ENCODE data around the gene PSD.

The PSD gene

DNA sequence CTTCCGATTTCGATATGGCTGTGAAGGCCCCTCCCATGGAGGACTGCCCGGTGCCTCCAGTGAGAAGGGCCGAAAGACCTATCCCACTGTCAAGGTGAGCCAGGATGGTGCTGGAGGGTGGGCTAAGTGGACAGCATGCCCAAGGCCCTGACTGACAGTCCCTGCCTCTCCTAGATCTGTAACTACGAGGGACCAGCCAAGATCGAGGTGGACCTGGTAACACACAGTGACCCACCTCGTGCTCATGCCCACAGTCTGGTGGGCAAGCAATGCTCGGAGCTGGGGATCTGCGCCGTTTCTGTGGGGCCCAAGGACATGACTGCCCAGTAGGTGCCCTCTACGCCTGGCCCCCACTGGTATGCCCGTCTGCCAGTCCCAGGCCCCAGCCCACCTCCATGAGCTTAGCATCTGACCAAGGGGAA is 21.8 kb downstream of the PSD start:
- TF ChIP-seq, protein P1, sequence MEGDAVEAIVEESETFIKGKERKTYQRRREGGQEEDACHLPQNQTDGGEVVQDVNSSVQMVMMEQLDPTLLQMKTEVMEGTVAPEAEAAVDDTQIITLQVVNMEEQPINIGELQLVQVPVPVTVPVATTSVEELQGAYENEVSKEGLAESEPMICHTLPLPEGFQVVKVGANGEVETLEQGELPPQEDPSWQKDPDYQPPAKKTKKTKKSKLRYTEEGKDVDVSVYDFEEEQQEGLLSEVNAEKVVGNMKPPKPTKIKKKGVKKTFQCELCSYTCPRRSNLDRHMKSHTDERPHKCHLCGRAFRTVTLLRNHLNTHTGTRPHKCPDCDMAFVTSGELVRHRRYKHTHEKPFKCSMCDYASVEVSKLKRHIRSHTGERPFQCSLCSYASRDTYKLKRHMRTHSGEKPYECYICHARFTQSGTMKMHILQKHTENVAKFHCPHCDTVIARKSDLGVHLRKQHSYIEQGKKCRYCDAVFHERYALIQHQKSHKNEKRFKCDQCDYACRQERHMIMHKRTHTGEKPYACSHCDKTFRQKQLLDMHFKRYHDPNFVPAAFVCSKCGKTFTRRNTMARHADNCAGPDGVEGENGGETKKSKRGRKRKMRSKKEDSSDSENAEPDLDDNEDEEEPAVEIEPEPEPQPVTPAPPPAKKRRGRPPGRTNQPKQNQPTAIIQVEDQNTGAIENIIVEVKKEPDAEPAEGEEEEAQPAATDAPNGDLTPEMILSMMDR (IDR thresholded peaks at IDR 0.05; ENCODE audit: low read depth, low read length, poor library complexity, severe bottlenecking): no peak
- no peak for TF ChIP-seq EZH2phosphoT487 (IDR thresholded peaks at IDR 0.05; ENCODE audit: borderline replicate concordance, low read length)
- no peak overlapping the region for H3K27ac ChIP-seq (ENCODE audit: low read depth, low read length)
- peaks cover 10% of the 10 kb centered on the region for H3K27me3 ChIP-seq (ENCODE audit: control insufficient read depth, low read length)
- peaks cover 11% of the 10 kb centered on the region; the same call in 1 of the 2 replicates for H3K36me3 ChIP-seq (ENCODE audit: control insufficient read depth, low read length)
- H4K20me1 ChIP-seq (ENCODE audit: control insufficient read depth, insufficient read depth, low read depth, low read length): no peaks in the 10 kb centered on the region
- no peaks in the 10 kb centered on the region for H3K9me2 ChIP-seq (replicated peaks; ENCODE audit: control insufficient read depth, low read length)
- H3K9me3 ChIP-seq (ENCODE audit: control insufficient read depth, insufficient read depth, low read length): no peaks in the 10 kb centered on the region
- peaks cover 27% of the 10 kb centered on the region for H3K4me1 ChIP-seq (ENCODE audit: control insufficient read depth, low read length)
- H3K4me2 ChIP-seq (ENCODE audit: low read length): peak overlapping the region; percentile 91; the same call in 1 of the 2 replicates
- peaks cover 6% of the 10 kb centered on the region; the same call in 1 of the 2 replicates for H3K79me2 ChIP-seq (ENCODE audit: control insufficient read depth, low read length)
- H3F3A ChIP-seq (ENCODE audit: control insufficient read depth, insufficient read depth): 0 out of 2 replicates have a peak, but pooled peaks cover 2% of the 10 kb centered on the region
- peak overlapping the region; percentile 86 for H3K4me3 ChIP-seq (ENCODE audit: low read length)

DNA sequence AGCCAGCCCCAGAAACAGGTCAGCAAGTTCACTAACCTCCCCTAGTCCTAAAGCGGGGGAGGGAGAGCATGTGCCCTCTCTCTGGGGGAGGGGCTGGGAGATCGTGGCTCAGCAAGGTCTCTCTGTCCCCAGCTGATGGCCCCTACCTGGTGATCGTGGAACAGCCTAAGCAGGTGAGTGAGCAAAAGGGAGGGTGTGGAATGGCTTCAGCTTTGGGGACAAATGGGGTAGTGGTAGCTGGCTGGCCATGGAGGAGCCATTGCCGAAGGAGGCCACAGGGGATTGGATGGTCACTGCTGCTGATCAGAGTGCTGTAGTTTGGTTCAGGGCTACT is 22.3 kb downstream of the PSD start:
- Histone ChIP-seq H3K4me1 (ENCODE audit: control insufficient read depth, low read length) (peaks cover 27% of the 10 kb centered on the region), H3K79me2 (ENCODE audit: control insufficient read depth, low read length) (peaks cover 6% of the 10 kb centered on the region; the same call in 1 of the 2 replicates), H3K27ac (ENCODE audit: low read depth, low read length) (peak overlapping the region; percentile 33; the same call in 1 of the 2 replicates), H3K4me2 (ENCODE audit: low read length) (peak overlapping the region; percentile 91), H3K27me3 (ENCODE audit: control insufficient read depth, low read length) (peaks cover 10% of the 10 kb centered on the region), H3K9me3 (ENCODE audit: control insufficient read depth, insufficient read depth, low read length) (no peaks in the 10 kb centered on the region), H3F3A (ENCODE audit: control insufficient read depth, insufficient read depth) (0 out of 2 replicates have a peak, but pooled peaks cover 2% of the 10 kb centered on the region), H3K36me3 (ENCODE audit: control insufficient read depth, low read length) (peaks cover 8% of the 10 kb centered on the region; the same call in 1 of the 2 replicates), H3K9me2 (replicated peaks; ENCODE audit: control insufficient read depth, low read length) (no peaks in the 10 kb centered on the region), H4K20me1 (ENCODE audit: control insufficient read depth, insufficient read depth, low read depth, low read length) (no peaks in the 10 kb centered on the region), H3K4me3 (ENCODE audit: low read length) (peak overlapping the region; percentile 86)
- TF ChIP-seq, protein P1 (IDR thresholded peaks at IDR 0.05; ENCODE audit: low read depth, low read length, poor library complexity, severe bottlenecking): no peak
- no peak for TF ChIP-seq EZH2phosphoT487 (IDR thresholded peaks at IDR 0.05; ENCODE audit: borderline replicate concordance, low read length)

DNA sequence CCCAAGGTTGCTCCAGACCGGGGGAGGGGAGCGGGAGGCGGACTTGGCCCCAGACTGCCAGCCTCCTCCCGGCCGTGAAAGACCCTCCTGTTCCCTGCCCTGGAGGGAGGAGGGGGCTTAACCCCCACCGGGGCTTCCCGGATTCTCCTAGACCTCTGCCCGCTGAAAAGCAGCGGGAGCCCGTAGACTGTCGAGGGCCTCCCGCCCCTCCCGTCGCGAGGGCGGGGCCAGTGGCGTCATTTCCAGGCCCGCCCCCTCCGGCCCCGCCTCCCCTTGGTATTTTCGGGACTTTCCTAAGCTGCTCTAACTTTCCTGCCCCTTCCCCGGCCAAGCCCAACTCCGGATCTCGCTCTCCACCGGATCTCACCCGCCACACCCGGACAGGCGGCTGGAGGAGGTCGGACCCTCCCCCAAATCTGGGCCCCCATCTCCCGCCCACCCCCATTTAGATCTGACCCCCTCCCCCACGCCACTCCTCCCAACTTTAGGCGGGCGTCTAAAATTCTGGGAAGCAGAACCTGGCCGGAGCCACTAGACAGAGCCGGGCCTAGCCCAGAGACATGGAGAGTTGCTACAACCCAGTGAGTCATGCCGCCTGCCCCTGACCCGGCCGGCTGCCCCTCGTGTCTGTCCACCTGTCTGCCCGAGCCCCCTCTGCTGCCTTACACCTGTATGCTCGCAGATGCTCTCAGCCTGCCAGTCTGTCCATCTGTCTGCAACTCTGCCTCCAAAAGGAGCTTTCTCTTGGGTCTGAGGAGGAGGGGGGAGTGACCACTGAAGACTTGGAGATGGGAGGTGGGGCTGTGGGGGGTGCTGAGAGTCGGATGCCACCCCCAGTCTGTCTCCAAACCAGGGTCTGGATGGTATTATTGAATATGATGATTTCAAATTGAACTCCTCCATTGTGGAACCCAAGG is 22.9 kb downstream of the PSD start, which contains the start of gene NFKB2:
Gene NFKB2 (plus strand): TSS at position 306 of the 917 bp plus-strand sequence. CDS start 255 bp downstream, at position 561.
- Histone ChIP-seq H3K27ac (ENCODE audit: low read depth, low read length) (peak within 1 kb of the TSS; percentile 76), H3K4me1 (ENCODE audit: control insufficient read depth, low read length) (peaks cover 27% of the 10 kb centered on the region)

More for the DNA sequence above, 22.9 kb downstream of the PSD start, which contains the start of gene NFKB2:
- Histone ChIP-seq H3K27me3 (ENCODE audit: control insufficient read depth, low read length) (peaks cover 15% of the 10 kb centered on the region), H3K9me2 (replicated peaks; ENCODE audit: control insufficient read depth, low read length) (no peaks in the 10 kb centered on the region), H4K20me1 (ENCODE audit: control insufficient read depth, insufficient read depth, low read depth, low read length) (no peaks in the 10 kb centered on the region), H3K79me2 (ENCODE audit: control insufficient read depth, low read length) (peaks cover 6% of the 10 kb centered on the region; the same call in 1 of the 2 replicates), H3K4me2 (ENCODE audit: low read length) (peak within 1 kb of the TSS; percentile 91), H3F3A (ENCODE audit: control insufficient read depth, insufficient read depth) (0 out of 2 replicates have a peak, but pooled peaks cover 2% of the 10 kb centered on the region), H3K9me3 (ENCODE audit: control insufficient read depth, insufficient read depth, low read length) (no peaks in the 10 kb centered on the region), H3K4me3 (ENCODE audit: low read length) (peak within 1 kb of the TSS; percentile 86), H3K36me3 (ENCODE audit: control insufficient read depth, low read length) (peaks cover 8% of the 10 kb centered on the region; the same call in 1 of the 2 replicates)
- TF ChIP-seq EZH2phosphoT487 (IDR thresholded peaks at IDR 0.05; ENCODE audit: borderline replicate concordance, low read length): no peak
- TF ChIP-seq, protein P1 (IDR thresholded peaks at IDR 0.05; ENCODE audit: low read depth, low read length, poor library complexity, severe bottlenecking): no peak

Measured in DOHH2 (cell line).